ENCODE data around the gene ACAD10.

The ACAD10 gene

DNA sequence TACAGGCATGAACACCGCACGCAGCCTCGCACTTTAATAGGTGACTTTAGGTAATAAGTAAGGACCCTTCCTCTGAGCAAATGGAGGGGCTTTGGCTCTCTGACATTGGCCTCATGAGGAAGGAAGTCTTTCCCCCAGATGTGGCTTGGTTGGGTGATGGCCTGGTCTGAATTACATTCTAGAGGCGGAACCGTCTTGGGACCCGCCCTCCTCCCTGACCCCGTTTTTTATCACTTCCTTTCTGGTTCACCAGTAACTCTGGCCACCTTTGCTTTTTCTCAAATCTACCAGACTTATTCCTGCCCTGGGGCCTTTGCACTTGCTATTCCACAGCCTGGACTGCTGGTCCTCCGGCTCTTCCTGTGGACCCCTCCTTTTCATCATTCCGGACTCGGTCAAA, 94.3 kb downstream of the ACAD10 start:
- no peak for DNase-seq

DNA sequence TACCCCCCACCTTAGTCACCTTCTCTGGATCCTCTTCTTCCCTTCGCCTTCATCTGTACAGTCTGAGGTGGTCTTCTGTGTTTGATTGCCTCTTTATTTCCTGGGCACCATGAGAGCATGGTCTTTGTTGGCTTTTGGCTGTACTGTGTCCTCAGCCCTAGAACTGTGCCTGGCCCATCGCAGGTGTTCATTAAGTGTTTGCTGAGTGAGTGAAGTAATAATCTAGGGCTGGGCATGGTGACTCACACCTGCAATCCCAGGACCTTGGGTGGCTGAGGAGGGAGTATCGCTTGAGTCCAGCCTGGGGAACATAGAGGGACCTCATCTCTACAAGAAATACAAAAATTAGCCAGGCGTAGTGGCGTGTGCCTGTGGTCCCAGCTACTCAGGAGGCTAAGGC, 94.8 kb downstream of the ACAD10 start:
- DNase-seq, result no peak

DNA sequence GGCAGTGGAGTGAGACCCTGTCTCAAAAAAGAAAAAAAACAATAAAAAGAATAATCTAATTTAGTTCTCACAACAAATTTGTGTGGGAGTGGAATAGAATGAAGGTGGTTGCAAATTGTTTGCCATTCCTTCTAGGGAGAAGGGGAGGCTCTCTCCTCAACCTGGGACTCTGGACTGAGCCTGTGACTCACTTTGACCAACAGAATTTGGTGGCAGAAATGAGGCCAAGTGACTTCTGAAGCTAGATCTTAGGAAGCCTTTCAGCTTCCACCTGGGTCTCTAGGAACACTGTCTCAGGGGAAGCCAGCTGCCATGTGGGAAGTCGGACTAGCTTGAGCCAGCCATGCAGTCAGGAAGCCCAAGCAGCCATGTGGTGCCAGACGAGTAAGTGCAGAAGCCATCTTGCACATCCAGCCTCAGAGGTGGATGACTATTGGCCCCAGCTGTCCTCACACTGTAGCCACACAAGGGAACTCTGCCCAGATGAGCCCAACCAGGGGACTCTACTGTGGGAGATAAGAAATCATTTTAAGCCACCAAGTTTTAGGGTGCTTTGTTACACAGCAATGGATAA, 95.3 kb downstream of the ACAD10 start:
- no peak for DNase-seq

DNA sequence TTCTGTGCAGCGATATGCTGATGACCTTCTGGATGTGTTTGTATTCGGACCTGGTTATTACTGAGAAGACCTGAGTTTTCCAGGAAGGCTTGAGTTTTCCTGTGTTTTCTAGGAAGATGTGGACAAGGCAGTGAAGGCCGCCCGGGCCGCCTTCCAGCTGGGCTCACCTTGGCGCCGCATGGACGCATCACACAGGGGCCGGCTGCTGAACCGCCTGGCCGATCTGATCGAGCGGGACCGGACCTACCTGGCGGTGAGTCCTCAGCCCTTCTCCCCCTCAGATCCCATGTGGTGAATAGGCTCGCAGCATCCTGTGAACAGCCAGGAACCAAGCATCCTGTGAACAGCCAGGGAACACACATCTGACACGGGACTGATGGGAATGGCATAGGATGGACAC, 97.2 kb downstream of the ACAD10 start:
- DNase-seq, result no peak

GRCh38 chr12:111784953-111785352, 99.1 kb downstream of the ACAD10 start:
- DNase-seq, result no peak

GRCh38 chr12:111785651-111786050, 99.8 kb downstream of the ACAD10 start:
- no peak for DNase-seq

DNA sequence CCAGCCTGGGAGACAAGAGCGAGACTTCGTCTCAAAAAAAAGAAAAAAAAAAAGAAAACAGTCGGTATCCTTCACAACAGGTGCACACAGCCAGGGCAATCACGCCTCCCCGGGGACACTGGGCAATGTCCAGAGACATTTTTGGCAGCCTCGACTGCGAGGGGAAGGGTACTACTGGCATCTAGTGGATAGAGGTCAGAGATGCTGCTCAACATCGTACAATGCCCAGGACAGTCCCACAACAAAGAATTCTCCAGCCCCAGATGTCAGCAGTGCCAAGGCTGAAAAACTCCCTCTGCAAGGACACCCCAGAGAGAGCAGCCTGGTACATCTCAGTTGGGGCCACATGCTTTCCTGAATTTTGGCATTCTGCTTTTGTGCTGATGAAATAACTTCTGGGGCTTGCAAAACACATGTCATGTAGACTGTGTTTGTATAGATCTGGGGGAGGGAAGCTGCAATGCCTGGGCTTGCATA, 102.4 kb downstream of the ACAD10 start:
- DNase-seq, result no peak

GRCh38 chr12:111789779-111790178, 103.9 kb downstream of the ACAD10 start:
- no peak for DNase-seq

- DNase-seq, result no peak
These were observed 105.7 kb downstream of the ACAD10 start for GRCh38 chr12:111791507-111791906.

DNA sequence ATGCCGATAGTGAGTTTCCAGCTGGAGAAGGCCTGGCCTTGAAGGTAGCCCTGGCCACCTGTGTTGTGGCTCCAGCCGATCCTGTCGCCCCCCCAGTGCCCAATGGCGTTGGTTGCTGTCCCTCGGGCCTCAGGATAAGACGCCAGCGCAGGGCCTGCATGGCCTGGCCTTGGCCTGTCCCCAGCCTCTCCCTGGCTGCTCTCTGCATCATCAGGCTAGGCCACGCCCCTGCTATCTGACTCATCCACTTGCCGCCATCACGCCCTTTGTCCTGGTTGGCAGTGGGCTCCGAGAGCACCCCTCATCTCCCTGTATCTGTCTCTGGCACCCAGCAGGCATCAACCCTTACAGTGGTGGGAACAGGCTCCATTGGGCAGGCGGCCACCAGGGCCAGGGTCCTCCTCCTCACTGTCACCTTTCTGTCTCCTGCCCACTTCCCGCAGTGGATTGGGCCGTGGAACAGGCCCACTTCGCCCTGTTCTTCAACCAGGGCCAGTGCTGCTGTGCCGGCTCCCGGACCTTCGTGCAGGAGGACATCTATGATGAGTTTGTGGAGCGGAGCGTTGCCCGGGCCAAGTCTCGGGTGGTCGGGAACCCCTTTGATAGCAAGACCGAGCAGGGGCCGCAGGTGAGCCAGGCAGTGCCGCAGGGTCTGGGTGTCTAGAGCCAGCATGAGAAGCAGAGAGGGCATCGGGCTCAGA, 106.5 kb downstream of the ACAD10 start:
- DNase-seq, result no peak

- no peak for DNase-seq
These were observed 107.0 kb downstream of the ACAD10 start for GRCh38 chr12:111792856-111793235.

DNA sequence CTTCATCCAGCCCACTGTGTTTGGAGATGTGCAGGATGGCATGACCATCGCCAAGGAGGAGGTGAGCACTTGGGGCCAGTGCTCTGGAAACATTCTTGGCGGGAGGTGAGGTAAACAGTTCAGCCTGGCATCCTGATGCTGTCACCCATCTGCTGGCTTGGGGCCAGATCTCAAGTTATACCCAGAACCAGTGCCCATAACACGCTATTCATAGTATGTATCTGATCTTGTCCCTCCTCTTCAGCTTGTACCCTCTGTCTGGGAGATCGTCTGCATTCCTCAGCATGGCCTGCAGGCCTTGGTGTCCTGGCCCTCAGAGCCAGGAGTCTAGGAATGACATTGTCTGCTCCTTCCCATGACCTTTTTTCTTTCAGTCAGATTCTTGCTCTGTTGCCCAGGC, 112.3 kb downstream of the ACAD10 start:
- no peak for DNase-seq

DNA sequence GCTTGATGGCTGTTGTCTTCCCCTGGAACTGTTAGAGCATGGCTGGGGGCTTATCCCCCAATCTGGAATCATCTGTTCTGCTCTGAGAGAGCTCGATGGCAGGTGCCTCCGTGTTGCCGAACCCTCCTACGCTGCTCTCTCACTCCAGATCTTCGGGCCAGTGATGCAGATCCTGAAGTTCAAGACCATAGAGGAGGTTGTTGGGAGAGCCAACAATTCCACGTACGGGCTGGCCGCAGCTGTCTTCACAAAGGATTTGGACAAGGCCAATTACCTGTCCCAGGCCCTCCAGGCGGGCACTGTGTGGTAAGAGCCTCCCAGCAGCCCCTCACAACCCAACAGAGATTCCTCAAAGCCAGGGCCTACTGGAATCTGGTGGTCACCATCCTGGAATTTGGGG, 113.9 kb downstream of the ACAD10 start:
- DNase-seq, result no peak

DNA sequence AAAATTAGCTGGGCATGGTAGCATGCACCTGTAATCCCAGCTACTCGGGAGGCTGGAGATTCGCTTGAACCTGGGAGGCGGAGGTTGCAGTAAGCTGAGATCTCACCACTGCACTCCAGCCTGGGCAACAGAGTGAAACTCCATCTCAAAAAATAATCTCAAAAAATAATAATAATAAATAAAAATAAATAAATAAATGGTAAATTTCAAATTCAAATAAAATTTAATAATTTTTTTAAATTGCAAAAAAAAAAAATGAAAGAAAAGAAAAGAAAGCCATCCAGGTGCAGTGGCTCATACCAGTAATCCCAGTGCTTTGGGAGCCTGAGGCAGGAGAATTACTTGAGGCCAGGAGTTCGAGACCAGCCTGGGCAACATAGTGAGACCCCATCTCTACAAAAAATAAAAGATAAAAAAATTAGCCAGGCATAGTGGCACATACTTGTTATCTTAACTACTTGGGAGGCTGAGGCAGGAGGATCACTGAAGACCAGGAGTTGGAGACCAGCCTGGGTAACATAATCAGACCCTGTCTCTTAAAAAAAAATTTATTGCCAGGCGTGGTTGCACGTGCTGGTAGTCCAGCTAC, 117.3 kb downstream of the ACAD10 start:
- no peak for DNase-seq

- DNase-seq, result no peak
These were observed 118.0 kb downstream of the ACAD10 start for GRCh38 chr12:111803851-111804250.

GRCh38 chr12:111806304-111806703, 120.5 kb downstream of the ACAD10 start:
- DNase-seq, result no peak
